ENCODE data around the gene ATG14. TPM values are rescaled to one million over a fixed set of nuclear protein-coding genes. Genes with fewer than 3 reads are reported as not detected.

The ATG14 gene
- polyA plus RNA-seq, 3 donors, result 1.8 to 6.8 (median 3.3) TPM

DNA sequence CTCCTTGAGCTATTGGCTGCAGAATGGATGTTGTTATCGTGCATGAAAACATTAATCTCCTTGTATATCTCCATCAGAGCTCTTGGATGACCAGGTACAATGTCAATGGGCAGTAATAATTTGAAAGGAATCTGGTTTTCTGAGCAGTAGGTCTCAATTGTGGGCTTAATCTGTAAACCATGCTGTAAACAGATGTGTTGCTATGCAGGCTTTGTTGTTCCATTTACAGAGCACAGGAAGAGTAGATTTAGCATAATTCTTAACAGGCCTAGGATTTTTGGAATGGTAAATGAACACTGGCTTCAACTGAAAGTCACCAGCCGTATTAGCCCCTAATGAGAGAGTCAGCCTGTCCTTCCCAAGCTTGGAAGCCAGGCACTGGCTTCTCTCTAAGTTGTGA is 50.4 kb downstream of the ATG14 start:
- intact Hi-C loops (cut with micrococcal nuclease), result no loop called here
- H3K27me3 ChIP-seq (ENCODE audit: control insufficient read depth in 2 of 2, insufficient read depth in 2 of 2, low read length in 2 of 2), result no peaks in the 10 kb centered on the region
- no peak overlapping the region for H3K9ac ChIP-seq (ENCODE audit: insufficient read depth, low read length, poor library complexity, severe bottlenecking)
- no peaks in the 10 kb centered on the region for H3K9me3 ChIP-seq (replicated peaks in 1 of 2; ENCODE audit: control insufficient read depth in 1 of 2, insufficient read depth in 1 of 2, low read length in 2 of 2)
- TF ChIP-seq, protein P1, sequence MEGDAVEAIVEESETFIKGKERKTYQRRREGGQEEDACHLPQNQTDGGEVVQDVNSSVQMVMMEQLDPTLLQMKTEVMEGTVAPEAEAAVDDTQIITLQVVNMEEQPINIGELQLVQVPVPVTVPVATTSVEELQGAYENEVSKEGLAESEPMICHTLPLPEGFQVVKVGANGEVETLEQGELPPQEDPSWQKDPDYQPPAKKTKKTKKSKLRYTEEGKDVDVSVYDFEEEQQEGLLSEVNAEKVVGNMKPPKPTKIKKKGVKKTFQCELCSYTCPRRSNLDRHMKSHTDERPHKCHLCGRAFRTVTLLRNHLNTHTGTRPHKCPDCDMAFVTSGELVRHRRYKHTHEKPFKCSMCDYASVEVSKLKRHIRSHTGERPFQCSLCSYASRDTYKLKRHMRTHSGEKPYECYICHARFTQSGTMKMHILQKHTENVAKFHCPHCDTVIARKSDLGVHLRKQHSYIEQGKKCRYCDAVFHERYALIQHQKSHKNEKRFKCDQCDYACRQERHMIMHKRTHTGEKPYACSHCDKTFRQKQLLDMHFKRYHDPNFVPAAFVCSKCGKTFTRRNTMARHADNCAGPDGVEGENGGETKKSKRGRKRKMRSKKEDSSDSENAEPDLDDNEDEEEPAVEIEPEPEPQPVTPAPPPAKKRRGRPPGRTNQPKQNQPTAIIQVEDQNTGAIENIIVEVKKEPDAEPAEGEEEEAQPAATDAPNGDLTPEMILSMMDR (IDR thresholded peaks at IDR 0.05), result no peak
- peaks cover 8 to 21% of the 10 kb centered on the region in 2 donors for H3K36me3 ChIP-seq (replicated peaks in 1 of 2; ENCODE audit: control insufficient read depth in 1 of 2, insufficient read depth in 2 of 2, low read length in 2 of 2)
- peaks cover 13 to 30% of the 10 kb centered on the region in 2 donors for H3K36me3 Mint-ChIP-seq
- H3K27ac ChIP-seq (ENCODE audit: low read depth in 1 of 2, low read length in 2 of 2), result no peak overlapping the region
- peaks cover 0 to 2% (median 0%) of the 10 kb centered on the region in 3 donors for H3K27me3 Mint-ChIP-seq (ENCODE audit: low read depth in 3 of 3)
- no peak overlapping the region for H3K4me3 Mint-ChIP-seq
- no peaks in the 10 kb centered on the region for H4K20me1 ChIP-seq (ENCODE audit: insufficient read depth, low read length)
- H3K79me2 ChIP-seq (ENCODE audit: insufficient read depth, low read length), result no peaks in the 10 kb centered on the region
- H3K4me1 ChIP-seq (ENCODE audit: control insufficient read depth in 1 of 2, insufficient read depth in 2 of 2, low read length in 2 of 2), result no peaks in the 10 kb centered on the region
- H3K4me2 ChIP-seq (replicated peaks; ENCODE audit: extremely low read depth, low read length, poor library complexity, severe bottlenecking), result no peak overlapping the region
- WGBS (ENCODE audit: insufficient coverage), result 100% methylated on average over 1 of the region's 2 CpGs
- no peaks in the 10 kb centered on the region for H3K4me1 Mint-ChIP-seq
- no peak overlapping the region for H3K27ac Mint-ChIP-seq
- H2AFZ ChIP-seq (ENCODE audit: insufficient read depth, low read depth, low read length, poor library complexity, severe bottlenecking), result no peak overlapping the region
- no peak for DNase-seq
- no peak overlapping the region for H3K4me3 ChIP-seq (replicated peaks in 1 of 3; ENCODE audit: low read depth in 2 of 3, low read length in 3 of 3)
- H3K9me3 Mint-ChIP-seq, result peaks cover 0 to 2% (median 0%) of the 10 kb centered on the region in 7 donors

DNA sequence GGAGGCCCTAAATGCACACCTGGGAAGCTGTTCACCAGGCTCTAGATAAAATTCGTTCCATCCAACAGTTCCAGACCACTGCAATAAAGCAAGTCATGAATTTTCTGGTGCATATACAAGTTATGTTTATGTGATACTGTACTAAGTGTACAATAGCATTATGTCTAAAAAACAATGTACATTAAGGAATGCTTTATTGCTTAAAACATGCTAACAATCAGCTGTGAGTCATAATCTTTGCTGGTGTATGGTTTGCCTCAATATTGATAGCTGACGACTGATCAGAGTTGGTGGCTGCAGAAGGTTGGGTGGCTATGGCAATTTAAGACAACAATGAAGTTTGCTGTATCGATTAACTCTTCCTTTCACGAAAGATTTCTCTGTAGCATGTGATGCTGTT is 52.3 kb downstream of the ATG14 start:
- Mint-ChIP-seq H3K27me3 (ENCODE audit: low read depth in 3 of 3) (peaks cover 0 to 2% (median 0%) of the 10 kb centered on the region in 3 donors), H3K36me3 (peaks cover 4 to 22% of the 10 kb centered on the region in 2 donors), H3K27ac (no peak overlapping the region), H3K4me1 (no peaks in the 10 kb centered on the region), H3K9me3 (peaks cover 0 to 2% (median 0%) of the 10 kb centered on the region in 7 donors), H3K4me3 (no peak overlapping the region)
- DNase-seq, result no peak
- no peak overlapping the region for H3K9ac ChIP-seq (ENCODE audit: insufficient read depth, low read length, poor library complexity, severe bottlenecking)
- H4K20me1 ChIP-seq (ENCODE audit: insufficient read depth, low read length), result no peaks in the 10 kb centered on the region
- no peaks in the 10 kb centered on the region for H3K9me3 ChIP-seq (replicated peaks in 1 of 2; ENCODE audit: control insufficient read depth in 1 of 2, insufficient read depth in 1 of 2, low read length in 2 of 2)
- no peaks in the 10 kb centered on the region for H3K4me1 ChIP-seq (ENCODE audit: control insufficient read depth in 1 of 2, insufficient read depth in 2 of 2, low read length in 2 of 2)
- no peaks in the 10 kb centered on the region for H3K27me3 ChIP-seq (ENCODE audit: control insufficient read depth in 2 of 2, insufficient read depth in 2 of 2, low read length in 2 of 2)
- no peak overlapping the region for H2AFZ ChIP-seq (ENCODE audit: insufficient read depth, low read depth, low read length, poor library complexity, severe bottlenecking)
- no peak overlapping the region for H3K4me3 ChIP-seq (replicated peaks in 1 of 3; ENCODE audit: low read depth in 2 of 3, low read length in 3 of 3)
- no peaks in the 10 kb centered on the region for H3K79me2 ChIP-seq (ENCODE audit: insufficient read depth, low read length)
- intact Hi-C loops (cut with micrococcal nuclease), result loop anchor here in 1 of 2 donors (10.0 kb wide), 1 partner anchor 115 kb away; no protein-coding TSS in a partner anchor
- TF ChIP-seq, protein P1 (IDR thresholded peaks at IDR 0.05), result no peak
- no peak overlapping the region for H3K27ac ChIP-seq (ENCODE audit: low read depth in 1 of 2, low read length in 2 of 2)
- no CpG with 5 or more reads among the region's 4 CpGs for WGBS (ENCODE audit: insufficient coverage)
- peaks cover 0 to 23% of the 10 kb centered on the region in 2 donors for H3K36me3 ChIP-seq (replicated peaks in 1 of 2; ENCODE audit: control insufficient read depth in 1 of 2, insufficient read depth in 2 of 2, low read length in 2 of 2)
- no peak overlapping the region for H3K4me2 ChIP-seq (replicated peaks; ENCODE audit: extremely low read depth, low read length, poor library complexity, severe bottlenecking)

Data from CD14-positive monocyte (primary cell).